ENCODE data around the gene CERS1. TPM values are rescaled to one million over a fixed set of nuclear protein-coding genes. Genes with fewer than 3 reads are reported as not detected.

The CERS1 gene
- total RNA-seq, 1 experiment from 2014 or later, result 2.7 TPM

DNA sequence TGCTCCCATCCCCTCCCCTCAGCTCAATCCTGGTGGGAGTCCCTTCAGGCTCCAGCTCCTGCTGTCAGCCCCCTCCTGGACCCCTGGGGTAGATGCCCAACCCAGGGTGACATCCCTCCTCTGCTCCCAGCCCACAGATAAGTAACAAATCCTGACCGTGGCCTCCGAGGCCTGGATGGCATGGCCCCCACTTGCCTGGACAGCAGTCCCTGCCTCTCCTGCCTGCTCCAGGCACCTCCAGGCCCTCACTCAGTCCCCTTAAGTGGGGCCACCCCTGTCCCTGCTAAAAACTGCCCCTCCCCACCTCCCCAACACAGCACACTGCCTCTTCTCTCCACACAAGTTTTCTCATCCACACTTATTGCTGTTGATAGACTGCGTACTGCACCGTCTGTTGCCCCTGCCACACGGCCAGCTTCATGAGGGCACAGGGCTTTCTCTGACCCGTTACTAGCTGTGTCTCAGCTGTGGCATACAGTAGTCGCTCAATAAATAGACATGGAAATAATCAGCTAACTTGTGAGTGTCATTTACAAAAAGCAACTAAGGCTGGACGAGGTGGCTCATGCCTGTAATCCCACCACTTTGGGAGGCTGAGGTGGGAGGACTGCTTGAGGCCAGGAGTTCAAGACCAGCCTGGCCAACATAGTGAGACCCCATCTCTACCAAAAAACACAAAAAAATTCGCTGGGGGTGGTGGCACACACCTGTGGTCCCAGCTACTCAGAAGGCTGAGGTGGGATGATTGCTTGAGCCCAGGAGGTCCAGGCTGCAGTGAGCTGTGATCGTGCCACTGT lies 5.8 kb downstream of the CERS1 start:
- POLR2A ChIA-PET (ENCODE audit: unreplicated experiment), result no interaction called here
- Histone ChIP-seq H3K4me1 (replicated peaks; ENCODE audit: insufficient read depth) (no peaks in the 10 kb centered on the region), H4K20me1 (ENCODE audit: insufficient read depth) (no peaks in the 10 kb centered on the region), H3K36me3 (ENCODE audit: low read depth) (no peaks in the 10 kb centered on the region), H3K27ac (no peak overlapping the region), H3K79me2 (ENCODE audit: low read depth) (no peaks in the 10 kb centered on the region), H3K9me3 (ENCODE audit: insufficient read depth, low read depth) (no peaks in the 10 kb centered on the region), H3K4me2 (no peak overlapping the region), H3K4me3 (no peak overlapping the region), H3K27me3 (ENCODE audit: insufficient read depth, low read depth) (no peaks in the 10 kb centered on the region), H3F3A (ENCODE audit: insufficient read depth, low read depth) (no peaks in the 10 kb centered on the region; the same call in 1 of the 2 replicates), H2AFZ (no peak overlapping the region), H3K9me2 (ENCODE audit: insufficient read depth) (no peaks in the 10 kb centered on the region)
- intact Hi-C loops (cut with micrococcal nuclease; ENCODE audit: unreplicated experiment), result no loop called here
- DNase-seq, result no peak
- TF ChIP-seq, protein P1, sequence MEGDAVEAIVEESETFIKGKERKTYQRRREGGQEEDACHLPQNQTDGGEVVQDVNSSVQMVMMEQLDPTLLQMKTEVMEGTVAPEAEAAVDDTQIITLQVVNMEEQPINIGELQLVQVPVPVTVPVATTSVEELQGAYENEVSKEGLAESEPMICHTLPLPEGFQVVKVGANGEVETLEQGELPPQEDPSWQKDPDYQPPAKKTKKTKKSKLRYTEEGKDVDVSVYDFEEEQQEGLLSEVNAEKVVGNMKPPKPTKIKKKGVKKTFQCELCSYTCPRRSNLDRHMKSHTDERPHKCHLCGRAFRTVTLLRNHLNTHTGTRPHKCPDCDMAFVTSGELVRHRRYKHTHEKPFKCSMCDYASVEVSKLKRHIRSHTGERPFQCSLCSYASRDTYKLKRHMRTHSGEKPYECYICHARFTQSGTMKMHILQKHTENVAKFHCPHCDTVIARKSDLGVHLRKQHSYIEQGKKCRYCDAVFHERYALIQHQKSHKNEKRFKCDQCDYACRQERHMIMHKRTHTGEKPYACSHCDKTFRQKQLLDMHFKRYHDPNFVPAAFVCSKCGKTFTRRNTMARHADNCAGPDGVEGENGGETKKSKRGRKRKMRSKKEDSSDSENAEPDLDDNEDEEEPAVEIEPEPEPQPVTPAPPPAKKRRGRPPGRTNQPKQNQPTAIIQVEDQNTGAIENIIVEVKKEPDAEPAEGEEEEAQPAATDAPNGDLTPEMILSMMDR (conservative IDR thresholded peaks at IDR 0.05), result no peak
- TF ChIP-seq EZH2 (IDR thresholded peaks at IDR 0.05; ENCODE audit: low read depth), result no peak
- BruUV-seq (replicated peaks), result no TSS peak
- CTCF ChIA-PET, result interaction anchor here (0.6 kb wide), 2 partner anchors 97 to 1490 kb away, joined by 5 to 6 read pairs; no protein-coding TSS in a partner anchor

DNA sequence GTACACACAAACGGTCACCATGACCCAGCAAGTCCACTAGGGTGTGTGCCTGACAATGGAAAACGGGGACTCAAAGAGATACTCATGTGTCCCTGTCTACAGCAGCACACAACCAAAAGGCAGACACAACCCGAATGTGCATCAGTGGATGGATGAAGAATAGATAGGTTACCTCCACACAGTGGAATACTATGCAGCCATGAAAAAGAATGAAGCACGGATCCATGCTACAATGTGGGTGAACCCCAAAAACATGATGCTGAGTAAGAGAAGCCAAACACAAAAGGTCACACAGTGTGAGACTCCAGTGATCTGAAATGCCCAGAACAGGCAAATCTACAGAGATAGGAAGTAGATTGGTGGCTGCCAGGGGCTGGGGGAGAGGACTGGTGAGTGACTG lies 9.0 kb downstream of the CERS1 start:
- no peaks in the 10 kb centered on the region for H3K79me2 ChIP-seq (ENCODE audit: low read depth)
- H3F3A ChIP-seq (ENCODE audit: insufficient read depth, low read depth), result no peaks in the 10 kb centered on the region; the same call in 1 of the 2 replicates
- H4K20me1 ChIP-seq (ENCODE audit: insufficient read depth), result no peaks in the 10 kb centered on the region
- no peak overlapping the region for H3K4me3 ChIP-seq
- no peaks in the 10 kb centered on the region for H3K36me3 ChIP-seq (ENCODE audit: low read depth)
- no peak overlapping the region for H2AFZ ChIP-seq
- intact Hi-C loops (cut with micrococcal nuclease; ENCODE audit: unreplicated experiment), result no loop called here
- H3K27me3 ChIP-seq (ENCODE audit: insufficient read depth, low read depth), result no peaks in the 10 kb centered on the region
- no peak overlapping the region for H3K27ac ChIP-seq
- H3K9me2 ChIP-seq (ENCODE audit: insufficient read depth), result no peaks in the 10 kb centered on the region
- no TSS peak for BruUV-seq (replicated peaks)
- TF ChIP-seq EZH2 (IDR thresholded peaks at IDR 0.05; ENCODE audit: low read depth), result no peak
- TF ChIP-seq, protein P1 (conservative IDR thresholded peaks at IDR 0.05), result no peak
- ChIA-PET POLR2A (ENCODE audit: unreplicated experiment) (no interaction called here), CTCF (no interaction called here)
- no peaks in the 10 kb centered on the region for H3K9me3 ChIP-seq (ENCODE audit: insufficient read depth, low read depth)
- no peak overlapping the region for H3K4me2 ChIP-seq
- no peak for DNase-seq
- no peaks in the 10 kb centered on the region for H3K4me1 ChIP-seq (replicated peaks; ENCODE audit: insufficient read depth)

DNA sequence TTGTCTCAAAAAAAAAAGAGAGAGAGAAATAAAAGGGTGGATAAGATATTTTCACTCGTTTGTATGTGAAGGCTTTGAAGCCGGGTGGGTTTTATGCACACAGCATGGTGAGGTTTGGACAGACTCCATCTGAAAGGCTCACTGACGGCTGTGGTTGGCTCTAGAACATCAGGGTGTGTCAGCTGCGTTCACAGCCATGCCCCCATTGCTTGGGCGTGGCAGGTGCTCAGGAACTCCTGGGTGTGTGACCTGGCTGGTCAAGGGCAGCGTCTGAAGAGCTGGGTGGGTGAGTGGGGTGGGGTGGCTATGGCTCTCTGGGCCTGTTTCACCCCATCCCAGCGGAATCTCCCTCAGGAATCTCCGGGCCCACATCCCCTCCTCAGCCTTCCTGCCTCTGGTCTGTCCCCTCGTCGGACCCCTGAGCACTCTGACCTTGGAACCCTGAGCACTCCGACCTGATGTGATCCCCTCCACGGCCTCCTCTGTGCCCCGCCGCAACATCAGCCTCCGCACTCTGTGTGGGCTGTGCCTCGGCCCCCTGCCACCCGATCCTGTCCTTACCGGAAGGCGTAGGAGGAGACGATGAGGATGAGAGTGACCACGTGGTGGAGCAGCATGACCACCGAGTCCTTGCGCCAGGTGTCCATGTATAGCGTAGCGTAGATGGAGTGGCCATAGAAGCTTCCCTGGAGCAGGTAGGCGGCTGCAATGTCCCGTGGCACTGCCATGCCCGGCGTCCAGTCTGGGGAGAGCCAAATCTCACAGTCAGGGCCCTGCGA lies 12.2 kb downstream of the CERS1 start:
- CTCF ChIA-PET, result no interaction called here
- POLR2A ChIA-PET (ENCODE audit: unreplicated experiment), result no interaction called here
- TF ChIP-seq, protein P1 (conservative IDR thresholded peaks at IDR 0.05), result no peak
- no peak for TF ChIP-seq EZH2 (IDR thresholded peaks at IDR 0.05; ENCODE audit: low read depth)

More for the DNA sequence above, 12.2 kb downstream of the CERS1 start:
- Histone ChIP-seq H3K79me2 (ENCODE audit: low read depth) (no peaks in the 10 kb centered on the region), H3K27ac (no peak overlapping the region), H4K20me1 (ENCODE audit: insufficient read depth) (peaks cover 11% of the 10 kb centered on the region; the same call in 1 of the 2 replicates), H3K27me3 (ENCODE audit: insufficient read depth, low read depth) (no peaks in the 10 kb centered on the region), H3K4me3 (no peak overlapping the region), H3K4me1 (replicated peaks; ENCODE audit: insufficient read depth) (no peaks in the 10 kb centered on the region), H3K9me2 (ENCODE audit: insufficient read depth) (no peaks in the 10 kb centered on the region), H3K36me3 (ENCODE audit: low read depth) (no peaks in the 10 kb centered on the region), H3F3A (ENCODE audit: insufficient read depth, low read depth) (peaks cover 16% of the 10 kb centered on the region), H3K9me3 (ENCODE audit: insufficient read depth, low read depth) (no peaks in the 10 kb centered on the region), H2AFZ (no peak overlapping the region), H3K4me2 (no peak overlapping the region)
- intact Hi-C loops (cut with micrococcal nuclease; ENCODE audit: unreplicated experiment), result no loop called here
- BruUV-seq (replicated peaks), result no TSS peak
- no peak for DNase-seq

Data from PC-9 (cell line).